ENCODE measurements around the gene GATAD2A.
A peak's percentile ranks its signal among the peaks of the same experiment; 100 is the strongest.

GATAD2A gene

GRCh38 chr19:19544257-19544953 lies 138.9 kb downstream of the GATAD2A start:
- TF ChIP-seq, protein P1, sequence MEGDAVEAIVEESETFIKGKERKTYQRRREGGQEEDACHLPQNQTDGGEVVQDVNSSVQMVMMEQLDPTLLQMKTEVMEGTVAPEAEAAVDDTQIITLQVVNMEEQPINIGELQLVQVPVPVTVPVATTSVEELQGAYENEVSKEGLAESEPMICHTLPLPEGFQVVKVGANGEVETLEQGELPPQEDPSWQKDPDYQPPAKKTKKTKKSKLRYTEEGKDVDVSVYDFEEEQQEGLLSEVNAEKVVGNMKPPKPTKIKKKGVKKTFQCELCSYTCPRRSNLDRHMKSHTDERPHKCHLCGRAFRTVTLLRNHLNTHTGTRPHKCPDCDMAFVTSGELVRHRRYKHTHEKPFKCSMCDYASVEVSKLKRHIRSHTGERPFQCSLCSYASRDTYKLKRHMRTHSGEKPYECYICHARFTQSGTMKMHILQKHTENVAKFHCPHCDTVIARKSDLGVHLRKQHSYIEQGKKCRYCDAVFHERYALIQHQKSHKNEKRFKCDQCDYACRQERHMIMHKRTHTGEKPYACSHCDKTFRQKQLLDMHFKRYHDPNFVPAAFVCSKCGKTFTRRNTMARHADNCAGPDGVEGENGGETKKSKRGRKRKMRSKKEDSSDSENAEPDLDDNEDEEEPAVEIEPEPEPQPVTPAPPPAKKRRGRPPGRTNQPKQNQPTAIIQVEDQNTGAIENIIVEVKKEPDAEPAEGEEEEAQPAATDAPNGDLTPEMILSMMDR (IDR thresholded peaks at IDR 0.05; ENCODE audit: low read depth, low read length): no peak
- H3K4me3 ChIP-seq (replicated peaks in 1 of 2; ENCODE audit: low read depth in 2 of 2, low read length in 2 of 2): no peak overlapping the region
- no peak for DNase-seq (ENCODE audit: low read depth in 2 of 2)

DNA sequence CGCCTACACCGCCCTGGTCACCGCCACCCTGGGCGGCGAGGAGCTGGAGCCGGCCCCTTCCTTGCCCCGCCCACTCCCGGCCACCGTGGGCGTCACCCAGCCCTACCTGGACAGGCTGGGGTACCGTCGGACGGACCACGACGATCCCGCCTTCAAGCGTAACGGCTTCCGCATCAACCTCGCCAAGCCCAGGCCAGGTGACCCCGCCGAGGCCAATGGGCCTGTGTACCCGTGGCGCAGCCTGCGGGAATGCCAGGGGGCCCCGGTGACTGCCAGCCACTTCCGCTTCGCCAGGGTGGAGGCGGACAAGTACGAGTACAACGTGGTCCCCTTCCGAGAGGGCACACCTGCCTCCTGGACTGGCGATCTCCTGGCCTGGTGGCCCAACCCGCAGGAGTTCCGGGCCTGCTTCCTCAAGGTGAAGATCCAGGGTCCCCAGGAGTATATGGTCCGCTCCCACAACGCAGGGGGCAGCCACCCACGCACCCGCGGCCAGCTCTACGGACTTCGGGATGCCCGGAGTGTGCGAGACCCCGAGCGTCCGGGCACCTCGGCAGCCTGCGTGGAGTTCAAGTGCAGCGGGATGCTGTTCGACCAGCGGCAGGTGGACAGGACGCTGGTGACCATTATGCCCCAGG lies 139.6 kb downstream of the GATAD2A start:
- DNase-seq (ENCODE audit: low read depth in 2 of 2): no peak
- H3K4me3 ChIP-seq (replicated peaks in 1 of 2; ENCODE audit: low read depth in 2 of 2, low read length in 2 of 2): no peak overlapping the region
- TF ChIP-seq, protein P1 (IDR thresholded peaks at IDR 0.05; ENCODE audit: low read depth, low read length): no peak

DNA sequence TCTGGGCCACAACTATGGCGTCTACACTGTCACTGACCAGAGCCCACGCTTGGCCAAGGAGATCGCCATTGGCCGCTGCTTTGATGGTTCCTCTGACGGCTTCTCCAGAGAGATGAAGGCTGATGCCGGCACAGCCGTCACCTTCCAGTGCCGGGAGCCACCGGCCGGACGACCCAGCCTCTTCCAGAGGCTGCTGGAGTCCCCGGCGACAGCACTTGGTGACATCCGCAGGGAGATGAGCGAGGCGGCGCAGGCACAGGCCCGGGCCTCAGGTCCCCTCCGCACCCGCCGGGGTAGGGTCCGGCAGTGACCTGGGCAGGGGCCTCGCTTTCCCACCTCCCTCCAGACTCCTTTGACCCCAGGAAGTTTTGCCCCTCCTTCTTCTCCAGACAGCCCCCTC lies 140.2 kb downstream of the GATAD2A start:
- H3K4me3 ChIP-seq (replicated peaks in 1 of 2; ENCODE audit: low read depth in 2 of 2, low read length in 2 of 2): no peak overlapping the region
- TF ChIP-seq, protein P1 (IDR thresholded peaks at IDR 0.05; ENCODE audit: low read depth, low read length): no peak
- no peak for DNase-seq (ENCODE audit: low read depth in 2 of 2)

GRCh38 chr19:19546751-19547162 lies 141.3 kb downstream of the GATAD2A start:
- TF ChIP-seq, protein P1 (IDR thresholded peaks at IDR 0.05; ENCODE audit: low read depth, low read length): no peak
- H3K4me3 ChIP-seq (replicated peaks in 1 of 2; ENCODE audit: low read depth in 2 of 2, low read length in 2 of 2): no peak overlapping the region
- no peak for DNase-seq (ENCODE audit: low read depth in 2 of 2)

DNA sequence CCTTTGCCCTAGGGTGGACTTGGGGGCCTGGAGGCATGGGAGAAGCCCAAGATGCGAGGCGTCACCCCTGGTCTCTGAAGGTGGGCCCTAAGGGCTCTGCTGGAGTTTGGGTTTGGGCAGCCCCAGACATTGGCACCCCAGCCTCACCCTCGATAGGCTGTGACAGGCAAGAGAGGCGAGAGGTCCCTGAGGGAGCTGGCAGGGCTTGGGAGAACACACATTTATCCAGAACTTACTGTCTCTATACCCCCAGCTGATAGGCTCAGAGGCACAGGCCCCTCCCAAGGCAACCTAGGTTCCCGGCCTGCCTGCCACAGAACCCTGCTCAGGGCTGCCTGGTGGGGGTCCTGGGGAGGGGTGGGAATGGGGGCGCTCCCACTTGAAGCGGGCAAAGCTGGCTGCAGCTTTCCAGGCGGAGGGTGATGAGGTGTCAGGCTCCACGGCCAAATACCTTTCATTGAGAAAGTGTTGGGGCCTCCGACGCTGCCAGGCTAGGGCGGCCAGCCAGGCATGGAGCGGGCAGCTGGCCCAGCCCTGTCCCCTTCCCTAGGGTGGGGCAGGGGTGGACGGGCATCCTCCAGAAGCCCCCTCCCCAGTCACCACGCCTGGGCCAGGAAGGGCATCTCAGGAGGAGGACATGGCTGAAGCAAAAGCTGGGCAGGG lies 142.3 kb downstream of the GATAD2A start:
- H3K4me3 ChIP-seq (replicated peaks in 1 of 2; ENCODE audit: low read depth in 2 of 2, low read length in 2 of 2): no peak overlapping the region
- TF ChIP-seq, protein P1 (IDR thresholded peaks at IDR 0.05; ENCODE audit: low read depth, low read length): no peak
- DNase-seq (ENCODE audit: low read depth in 2 of 2): no peak

- no peak overlapping the region for H3K4me3 ChIP-seq (replicated peaks in 1 of 2; ENCODE audit: low read depth in 2 of 2, low read length in 2 of 2)
- TF ChIP-seq, protein P1 (IDR thresholded peaks at IDR 0.05; ENCODE audit: low read depth, low read length): no peak
- DNase-seq (ENCODE audit: low read depth in 2 of 2): peak in 1 of 2 donors; percentile 35
Measured at GRCh38 chr19:19548915-19549759, 143.7 kb downstream of the GATAD2A start.

Data from cardiac fibroblast (primary cell).